ENCODE data around the gene OR5C1.
"Not testable (repeated sequence)": the region's sequence is repeated elsewhere in the genome, so short reads cannot be mapped to it uniquely, and the experiment has no call there.

The OR5C1 gene

DNA sequence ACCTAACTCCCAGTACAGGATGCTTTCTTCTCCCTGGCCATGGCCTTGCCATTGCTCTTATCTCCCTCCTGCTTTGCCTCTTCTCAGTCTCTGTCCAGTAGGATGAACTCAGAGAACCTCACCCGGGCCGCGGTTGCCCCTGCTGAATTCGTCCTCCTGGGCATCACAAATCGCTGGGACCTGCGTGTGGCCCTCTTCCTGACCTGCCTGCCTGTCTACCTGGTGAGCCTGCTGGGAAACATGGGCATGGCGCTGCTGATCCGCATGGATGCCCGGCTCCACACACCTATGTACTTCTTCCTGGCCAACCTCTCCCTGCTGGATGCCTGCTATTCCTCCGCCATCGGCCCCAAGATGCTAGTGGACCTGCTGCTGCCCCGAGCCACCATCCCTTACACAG lies at the start of gene OR5C1:
TSS of gene OR5C1 (plus strand) at position 103 of the 400 bp plus-strand sequence. CDS start at position 103, 0 bp downstream.
- no peak for DNase-seq

- no peak for DNase-seq
Observed at GRCh38 chr9:122742003-122742402, 46.7 kb upstream of the OR5C1 start, which contains the start of gene OR1L6. TSS of gene OR1L6 (plus strand) at chr9:122742303. CDS start at chr9:122749848, 7,545 bp downstream.

- no peak for DNase-seq
Observed at GRCh38 chr9:122754825-122755224, 33.9 kb upstream of the OR5C1 start.

- DNase-seq = no peak
Observed at GRCh38 chr9:122767817-122768216, 20.9 kb upstream of the OR5C1 start.

DNA sequence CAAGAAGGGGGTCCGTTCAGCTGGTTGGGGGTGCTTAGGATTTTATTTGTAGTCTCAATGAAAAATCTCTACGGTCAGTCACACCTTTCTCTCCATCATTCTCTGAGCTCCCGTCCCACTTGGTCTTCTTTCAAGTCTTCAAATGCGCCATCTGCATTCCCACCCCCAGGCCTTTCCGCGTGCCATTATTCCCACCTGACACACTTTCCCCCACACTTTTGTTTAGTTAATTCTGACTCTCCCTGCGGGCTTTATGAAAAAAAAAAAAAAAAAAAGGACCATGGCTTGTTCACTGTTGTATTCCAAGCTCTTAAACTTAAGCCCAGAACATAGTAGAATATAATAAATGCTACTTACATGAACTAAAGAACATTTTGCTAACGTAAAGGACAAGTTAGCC lies 11.7 kb upstream of the OR5C1 start:
- no peak for DNase-seq

- DNase-seq = no peak
Observed at GRCh38 chr9:122777935-122778627, 10.7 kb upstream of the OR5C1 start.

GRCh38 chr9:122779181-122779580 lies 9.6 kb upstream of the OR5C1 start:
- DNase-seq = no peak

- DNase-seq = no peak
Observed at GRCh38 chr9:122780026-122780425, 8.7 kb upstream of the OR5C1 start.

- DNase-seq = no peak
Observed at GRCh38 chr9:122781671-122782070, 7.1 kb upstream of the OR5C1 start.

GRCh38 chr9:122785269-122785668 lies 3.5 kb upstream of the OR5C1 start:
- DNase-seq = no peak

DNA sequence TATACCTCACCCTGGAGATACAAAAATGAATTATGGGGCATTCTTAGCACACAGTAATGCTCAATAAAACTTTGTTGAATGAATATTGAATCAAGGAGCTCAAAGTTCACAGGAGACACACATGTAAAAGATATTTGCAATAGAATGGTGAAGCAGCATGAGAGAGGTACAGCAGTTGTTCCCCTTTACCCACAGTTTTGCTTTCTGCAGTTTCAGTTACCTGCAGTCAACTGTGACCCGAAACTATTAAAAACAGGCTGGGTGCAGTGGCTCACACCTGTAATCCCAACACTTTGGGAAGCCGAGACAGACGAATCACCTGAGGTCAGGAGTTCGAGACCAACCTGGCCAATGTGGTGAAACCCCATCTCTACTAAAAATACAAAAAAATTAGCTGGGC lies 2.4 kb upstream of the OR5C1 start:
- no peak for DNase-seq

GRCh38 chr9:122789256-122790046 lies 718 bp downstream of the OR5C1 start:
- DNase-seq = no peak

DNA sequence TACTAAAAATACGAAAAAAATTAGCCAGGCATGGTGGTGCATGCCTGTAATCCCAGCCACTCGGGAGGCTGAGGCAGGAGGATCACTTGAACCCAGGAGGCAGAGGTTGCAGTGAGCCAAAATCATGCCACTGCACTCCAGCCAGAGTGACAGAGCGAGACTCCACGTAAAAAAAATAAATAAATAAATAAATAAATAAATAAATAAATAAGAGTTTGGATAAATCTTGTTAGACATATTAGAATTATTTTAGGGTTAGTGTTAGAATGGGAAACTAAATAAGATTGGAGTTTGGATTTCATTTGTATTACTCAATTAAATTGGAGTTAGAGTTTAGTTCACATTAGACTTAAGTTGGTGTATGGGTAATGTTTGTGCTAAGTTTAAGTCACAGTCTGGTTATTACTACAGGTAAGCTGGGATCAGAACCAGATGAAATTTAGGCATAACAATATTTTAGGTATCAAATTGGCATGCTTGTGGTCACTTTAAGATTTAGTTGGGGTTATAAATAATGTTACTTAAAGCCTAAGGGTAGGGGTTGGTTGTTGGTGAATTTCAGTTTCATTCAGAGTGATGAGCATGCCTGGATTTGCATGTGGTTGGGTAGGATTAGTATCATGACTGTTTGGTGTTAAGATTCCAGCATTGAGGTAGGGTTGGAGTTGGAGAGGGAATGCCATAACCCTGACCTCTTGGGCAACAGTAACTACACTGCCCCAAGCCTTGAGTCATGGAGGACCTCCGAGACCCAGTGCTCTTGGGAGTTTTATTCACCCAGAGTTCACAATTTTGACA lies 3.3 kb downstream of the OR5C1 start:
- no peak for DNase-seq

DNA sequence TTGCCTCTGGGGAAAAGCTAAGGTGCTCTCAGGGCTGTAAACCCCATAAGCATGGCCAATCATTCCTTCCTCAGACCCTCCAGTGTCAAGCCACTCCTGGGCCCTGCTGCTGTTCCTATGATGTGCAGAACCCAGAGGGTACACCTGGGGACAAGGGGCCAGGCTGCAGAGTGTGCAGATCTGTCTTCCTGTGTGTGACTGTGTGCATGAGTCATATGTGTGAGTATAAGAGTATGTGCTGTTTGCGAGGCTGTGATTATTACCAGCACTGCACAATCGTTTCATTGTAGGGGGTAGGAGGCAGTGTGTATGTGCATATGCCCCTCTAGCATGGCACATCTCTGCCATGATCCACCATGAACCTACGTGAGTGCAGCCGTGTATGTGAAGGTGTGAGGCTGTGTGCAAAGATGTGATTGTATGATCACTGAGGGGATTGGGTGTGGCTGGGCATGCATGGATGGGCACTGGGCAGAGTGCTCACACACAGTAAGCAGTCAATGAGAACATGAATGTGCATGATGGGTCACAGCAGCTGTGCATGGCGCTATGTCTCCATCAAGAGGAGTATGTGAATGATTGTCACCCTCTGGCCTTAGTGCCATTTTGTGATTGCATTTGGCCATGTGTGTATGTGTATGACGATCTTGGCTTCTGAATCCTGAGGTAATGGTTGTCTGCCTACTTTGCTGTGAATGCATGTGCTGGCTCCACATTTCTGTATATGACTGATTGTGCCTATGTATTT lies 8.8 kb downstream of the OR5C1 start:
- no peak for DNase-seq

- no peak for DNase-seq
Observed at GRCh38 chr9:122800066-122801060, 11.6 kb downstream of the OR5C1 start, which contains the start of gene OR1K1. TSS of gene OR1K1 (plus strand) at chr9:122800123. CDS start at chr9:122800123, 0 bp downstream.

- peak; percentile 14 for DNase-seq
Observed at GRCh38 chr9:122806661-122807060, 17.9 kb downstream of the OR5C1 start.

- DNase-seq = peak; percentile 64
Observed at GRCh38 chr9:122807271-122807900, 18.7 kb downstream of the OR5C1 start.

DNA sequence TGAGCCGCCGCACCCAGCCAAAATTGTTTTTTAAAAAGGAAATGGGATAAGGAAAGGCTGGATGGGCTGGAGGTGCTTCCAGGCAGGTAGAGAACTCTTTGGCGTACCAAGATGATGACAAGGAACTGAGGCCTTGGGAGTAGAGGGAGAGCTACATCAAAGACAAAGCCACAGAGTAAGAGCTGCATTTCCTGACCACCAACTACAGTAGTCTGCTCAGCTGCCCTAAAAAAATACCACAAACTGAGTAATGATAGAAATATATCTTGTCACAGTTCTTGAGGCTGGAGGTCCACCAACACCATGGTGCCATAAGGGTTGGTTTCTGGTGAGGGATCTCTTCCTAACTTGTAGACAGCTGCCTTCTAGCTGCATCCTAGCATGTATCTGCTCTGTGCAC lies 19.4 kb downstream of the OR5C1 start:
- no peak for DNase-seq

DNA sequence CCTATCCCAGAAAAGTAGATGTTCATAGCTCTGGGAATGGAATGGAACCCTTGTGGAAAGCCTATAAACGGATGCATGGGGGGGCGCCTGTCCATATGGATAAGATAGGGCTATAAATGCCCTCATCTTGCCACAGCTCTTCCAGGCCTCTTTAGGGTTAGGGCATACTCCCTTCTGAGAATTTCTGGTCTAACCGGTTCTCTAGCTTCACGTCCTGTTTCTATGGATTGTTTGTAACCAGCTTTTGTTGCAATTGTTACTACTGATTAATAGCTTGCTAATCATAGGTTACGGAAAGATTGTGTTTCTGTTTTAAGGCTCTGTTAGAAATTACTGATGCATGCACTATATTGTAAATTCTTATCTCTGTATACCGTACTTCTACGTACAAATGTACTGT lies 20.5 kb downstream of the OR5C1 start:
- DNase-seq = not testable (repeated sequence)

DNA sequence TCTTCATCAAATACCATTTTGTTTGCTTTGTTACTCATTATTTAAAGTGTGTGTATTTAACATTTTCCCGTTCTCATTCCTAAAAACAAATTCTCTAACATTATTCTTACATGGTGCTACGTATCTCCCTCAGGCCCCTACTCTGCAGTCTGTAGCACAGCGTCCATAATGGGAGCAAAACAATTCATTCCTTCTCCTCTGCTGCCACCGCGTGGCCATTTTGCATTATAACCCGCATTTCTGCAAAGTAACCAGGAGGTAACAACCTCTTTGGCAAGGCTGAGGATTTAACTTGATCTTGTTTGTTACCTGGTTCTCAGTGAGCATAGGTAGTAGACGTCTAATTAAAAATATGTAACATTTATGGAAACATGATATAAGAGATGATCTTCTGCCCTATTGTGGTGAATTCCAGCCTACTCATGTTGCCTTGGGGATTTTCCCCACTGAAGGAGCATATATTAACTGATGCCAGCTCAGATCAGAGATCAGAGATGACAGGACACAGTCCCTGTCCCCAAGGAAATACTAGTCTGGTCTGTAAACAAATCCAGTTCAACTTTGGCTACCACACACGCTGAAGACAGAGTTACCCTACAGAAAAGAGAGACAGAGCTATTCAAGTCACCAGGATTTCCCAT lies 21.7 kb downstream of the OR5C1 start:
- DNase-seq = peak; percentile 77

Measured in activated naive CD4-positive, alpha-beta T cell treated with Interleukin-2 at 50 U/mL for 16 hours (primary cell).